ENCODE results near the gene MTHFD1L. TPM values are rescaled to one million over a fixed set of nuclear protein-coding genes. Genes with fewer than 3 reads are reported as not detected.

Gene MTHFD1L
- total RNA-seq, 4 donors from 2014 or later: 2.4 to 19.2 (median 8.0) TPM

GRCh38 chr6:150915131-150915879, 49.8 kb downstream of the MTHFD1L start:
- no peak for TF ChIP-seq CTCF (IDR thresholded peaks at IDR 0.05)
- TF ChIP-seq POLR2A (IDR thresholded peaks at IDR 0.05): no peak
- no peak for DNase-seq
- WGBS, 2 donors: 83 to 84% methylated on average over 5 of the region's 6 CpGs

GRCh38 chr6:150915880-150916265, 50.4 kb downstream of the MTHFD1L start:
- 66 to 79% methylated on average over 4 to 7 of the region's 7 CpGs for WGBS, 2 donors
- Histone ChIP-seq H3K27ac (no peak overlapping the region), H3K4me3 (no peak overlapping the region), H3K27me3 (no peaks in the 10 kb centered on the region), H3K9me3 (no peaks in the 10 kb centered on the region), H3K4me1 (no peaks in the 10 kb centered on the region), H3K36me3 (peaks cover 0 to 18% (median 0%) of the 10 kb centered on the region in 3 donors)
- DNase-seq: no peak
- TF ChIP-seq POLR2A (IDR thresholded peaks at IDR 0.05): no peak
- no peak for TF ChIP-seq CTCF (IDR thresholded peaks at IDR 0.05)
- intact Hi-C loops (cut with DNase I): no loop called here

More at GRCh38 chr6:150915131-150915879, 49.8 kb downstream of the MTHFD1L start:
- no peaks in the 10 kb centered on the region for H3K9me3 ChIP-seq
- no peak overlapping the region for H3K27ac ChIP-seq
- no peaks in the 10 kb centered on the region for H3K4me1 ChIP-seq
- H3K27me3 ChIP-seq: no peaks in the 10 kb centered on the region
- intact Hi-C loops (cut with DNase I): no loop called here
- peaks cover 0 to 17% (median 0%) of the 10 kb centered on the region in 3 donors for H3K36me3 ChIP-seq
- no peak overlapping the region for H3K4me3 ChIP-seq

GRCh38 chr6:150919938-150920337, 54.4 kb downstream of the MTHFD1L start:
- Histone ChIP-seq H3K4me3 (no peak overlapping the region), H3K4me1 (no peaks in the 10 kb centered on the region), H3K36me3 (peaks cover 0 to 9% (median 0%) of the 10 kb centered on the region in 3 donors), H3K27me3 (no peaks in the 10 kb centered on the region), H3K9me3 (no peaks in the 10 kb centered on the region), H3K27ac (no peak overlapping the region)
- WGBS, 2 donors: 100% methylated on average over 2 of the region's 2 CpGs
- no peak for TF ChIP-seq POLR2A (IDR thresholded peaks at IDR 0.05)
- intact Hi-C loops (cut with DNase I): no loop called here
- DNase-seq: no peak

- Histone ChIP-seq H3K9me3 (no peaks in the 10 kb centered on the region), H3K4me3 (no peak overlapping the region), H3K27ac (no peak overlapping the region), H3K4me1 (no peaks in the 10 kb centered on the region), H3K36me3 (peaks cover 0 to 9% (median 0%) of the 10 kb centered on the region in 3 donors), H3K27me3 (no peaks in the 10 kb centered on the region)
- no peak for TF ChIP-seq CTCF (IDR thresholded peaks at IDR 0.05)
- no peak for TF ChIP-seq POLR2A (IDR thresholded peaks at IDR 0.05)
- intact Hi-C loops (cut with DNase I): no loop called here
- WGBS, 2 donors: 93 to 100% methylated on average over 2 of the region's 2 CpGs
- DNase-seq: no peak
These were observed 56.6 kb downstream of the MTHFD1L start for GRCh38 chr6:150922137-150922536.

- intact Hi-C loops (cut with DNase I): no loop called here
- Histone ChIP-seq H3K36me3 (peaks cover 0 to 3% (median 0%) of the 10 kb centered on the region in 3 donors), H3K9me3 (no peaks in the 10 kb centered on the region), H3K4me1 (no peaks in the 10 kb centered on the region), H3K27ac (peak overlapping the region in 3 of 4 donors; percentile 30 to 69 (median 48)), H3K27me3 (no peaks in the 10 kb centered on the region), H3K4me3 (no peak overlapping the region)
- DNase-seq: no peak
- 72 to 79% methylated on average over 7 to 11 of the region's 11 CpGs for WGBS, 2 donors
- TF ChIP-seq POLR2A (IDR thresholded peaks at IDR 0.05) (no peak), CTCF (IDR thresholded peaks at IDR 0.05) (no peak)
These were observed 59.5 kb downstream of the MTHFD1L start for GRCh38 chr6:150924808-150925589.
